NCI-H524 treated with DMSO at 0.1 percent for 48 hours (cell line): ENCODE results near the gene CSRP3.

Source experiments
- DNase-seq: peaks from one replicate; lab custom pipeline; 2025; lab: John Stamatoyannopoulos, UW

Gene CSRP3

GRCh38 chr11:19201737-19202605, at the start of gene CSRP3:
CSRP3 (minus strand) TSS chr11:19201983; CDS start chr11:19192448, 9,535 bp downstream.
- no peak for DNase-seq

DNA sequence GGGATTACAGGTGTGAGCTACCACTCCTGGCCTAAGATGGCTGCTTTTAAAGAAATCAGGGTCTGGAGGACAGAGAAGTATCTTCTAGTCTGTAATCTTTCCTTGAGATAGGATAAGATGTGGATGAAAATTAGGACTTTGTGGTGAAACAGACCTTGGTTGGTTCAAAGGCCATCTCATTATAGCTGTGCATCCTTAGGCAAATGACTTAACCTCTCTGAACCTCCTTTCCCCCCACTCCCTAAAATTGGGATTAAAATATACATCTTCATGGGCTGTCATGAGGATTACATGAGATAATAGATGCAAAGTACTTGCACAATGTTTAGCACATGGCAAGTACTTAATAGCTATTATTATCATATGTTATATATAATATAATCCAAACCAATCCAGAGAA, 49.8 kb upstream of the CSRP3 start:
- DNase-seq = no peak

DNA sequence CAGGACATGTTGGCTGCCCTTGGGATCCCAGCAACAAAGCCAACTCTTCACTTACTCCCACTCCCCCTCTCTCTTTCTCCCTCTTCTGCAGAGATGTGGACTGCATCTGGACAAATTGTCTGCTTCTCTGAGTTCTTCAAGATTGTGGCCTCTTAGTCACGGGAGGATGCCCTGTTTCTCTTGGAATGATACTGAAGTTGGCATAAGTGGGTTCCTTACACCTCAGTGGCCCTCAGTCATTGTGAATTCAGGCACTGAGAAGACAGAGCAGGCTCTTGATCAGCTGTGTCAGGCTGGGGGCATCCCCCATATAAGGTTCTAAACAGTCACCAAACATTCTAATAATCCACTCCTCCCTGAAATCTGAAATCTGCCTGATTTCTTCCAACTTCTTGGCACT, 45.0 kb upstream of the CSRP3 start:
- DNase-seq = no peak

DNA sequence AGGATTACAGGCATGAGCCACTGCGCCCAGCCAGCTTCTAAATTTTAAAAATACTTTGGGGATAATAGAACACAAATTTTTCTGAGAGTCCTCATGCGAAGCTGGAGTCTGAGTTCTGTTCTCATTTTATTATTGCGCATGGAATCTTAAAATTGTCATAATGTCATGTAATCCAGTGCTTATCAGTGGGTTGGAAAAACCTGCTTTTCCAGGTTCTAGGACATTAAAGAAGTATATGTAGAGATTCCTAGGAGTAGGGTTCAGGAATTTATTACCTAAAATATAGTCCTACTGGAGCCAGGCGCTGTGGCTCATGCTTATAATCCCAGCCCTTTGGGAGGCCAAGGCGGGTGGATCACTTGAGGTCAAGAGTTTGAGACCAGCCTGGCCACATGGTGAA, 43.6 kb upstream of the CSRP3 start:
- DNase-seq = no peak

- DNase-seq = no peak
Observed at GRCh38 chr11:19244621-19245020, 42.8 kb upstream of the CSRP3 start.

DNA sequence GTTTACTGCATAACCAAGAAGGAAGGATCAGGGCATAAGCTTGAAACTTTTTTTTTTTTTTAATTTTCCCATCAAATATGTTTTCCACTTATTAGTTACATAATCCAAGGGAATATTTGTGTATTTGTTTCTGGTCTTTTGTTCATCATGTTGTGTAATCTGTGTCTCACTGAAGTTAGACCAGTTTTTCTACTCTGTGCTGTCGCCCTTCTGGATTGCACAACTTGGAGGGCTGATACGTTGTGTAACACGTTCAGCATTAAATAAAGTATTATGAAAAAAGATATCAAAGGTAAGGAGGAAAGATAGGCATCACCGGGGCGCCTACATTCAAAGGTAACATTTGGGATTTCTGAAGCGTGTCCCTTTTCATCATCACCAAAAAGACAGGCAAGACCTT, 42.3 kb upstream of the CSRP3 start:
- DNase-seq = no peak

DNA sequence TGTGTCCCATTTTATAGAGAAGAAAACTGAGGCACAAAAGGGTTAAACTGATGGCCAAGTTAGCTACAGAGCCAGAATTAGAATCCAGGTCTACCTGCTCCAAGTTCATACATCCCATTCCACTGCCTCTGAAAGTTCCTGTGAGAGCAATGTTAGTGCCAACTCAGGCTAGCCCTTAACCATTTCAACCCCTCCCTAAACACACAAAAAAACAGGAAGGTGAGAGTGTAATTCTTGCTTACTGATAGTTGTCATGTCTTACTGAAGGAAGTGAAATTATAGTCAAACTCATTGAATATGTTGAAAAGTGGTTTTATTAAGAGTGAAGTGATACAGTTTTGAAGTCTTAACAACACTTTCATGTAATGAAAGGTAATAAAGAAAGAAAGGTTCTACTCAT, 41.8 kb upstream of the CSRP3 start:
- DNase-seq = no peak

GRCh38 chr11:19243143-19243542, 41.4 kb upstream of the CSRP3 start:
- no peak for DNase-seq

DNA sequence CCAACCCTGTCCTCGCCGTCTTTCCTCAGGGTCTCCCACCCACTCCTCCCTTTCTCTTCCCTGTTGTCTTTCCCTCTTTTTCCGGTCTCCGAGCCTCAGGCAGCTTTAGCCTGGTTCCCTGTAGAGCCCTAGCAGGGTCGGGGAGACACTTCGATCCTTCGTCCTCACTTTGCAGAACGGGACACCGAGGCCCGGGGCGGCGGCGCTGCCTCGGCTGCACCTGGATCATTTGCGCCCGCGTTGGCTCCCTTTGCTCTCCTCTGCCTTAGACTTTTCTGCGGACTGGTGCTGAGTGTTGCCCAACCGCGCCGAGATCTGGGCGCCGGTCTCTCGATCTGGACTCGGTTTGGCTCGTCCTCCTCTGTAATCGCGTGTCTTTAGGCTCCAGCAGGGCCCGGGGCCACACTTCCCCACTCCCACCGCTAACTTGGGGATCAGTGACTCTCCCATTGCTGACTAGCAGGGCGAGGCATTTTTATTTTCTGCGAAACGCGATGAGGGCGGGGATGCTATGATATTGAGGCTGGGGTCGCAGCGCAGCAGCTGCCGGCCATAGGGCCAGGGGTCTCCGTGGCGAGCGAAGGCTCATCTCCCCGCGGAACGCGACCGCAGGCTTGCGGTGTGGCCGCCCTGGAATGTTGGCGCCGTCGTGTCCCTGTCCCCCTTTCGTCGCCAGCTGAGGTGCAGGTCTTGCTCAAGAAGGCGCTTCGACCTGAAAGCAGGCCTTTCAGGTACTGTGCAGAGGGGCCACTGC, 40.6 kb upstream of the CSRP3 start:
- DNase-seq = no peak

DNA sequence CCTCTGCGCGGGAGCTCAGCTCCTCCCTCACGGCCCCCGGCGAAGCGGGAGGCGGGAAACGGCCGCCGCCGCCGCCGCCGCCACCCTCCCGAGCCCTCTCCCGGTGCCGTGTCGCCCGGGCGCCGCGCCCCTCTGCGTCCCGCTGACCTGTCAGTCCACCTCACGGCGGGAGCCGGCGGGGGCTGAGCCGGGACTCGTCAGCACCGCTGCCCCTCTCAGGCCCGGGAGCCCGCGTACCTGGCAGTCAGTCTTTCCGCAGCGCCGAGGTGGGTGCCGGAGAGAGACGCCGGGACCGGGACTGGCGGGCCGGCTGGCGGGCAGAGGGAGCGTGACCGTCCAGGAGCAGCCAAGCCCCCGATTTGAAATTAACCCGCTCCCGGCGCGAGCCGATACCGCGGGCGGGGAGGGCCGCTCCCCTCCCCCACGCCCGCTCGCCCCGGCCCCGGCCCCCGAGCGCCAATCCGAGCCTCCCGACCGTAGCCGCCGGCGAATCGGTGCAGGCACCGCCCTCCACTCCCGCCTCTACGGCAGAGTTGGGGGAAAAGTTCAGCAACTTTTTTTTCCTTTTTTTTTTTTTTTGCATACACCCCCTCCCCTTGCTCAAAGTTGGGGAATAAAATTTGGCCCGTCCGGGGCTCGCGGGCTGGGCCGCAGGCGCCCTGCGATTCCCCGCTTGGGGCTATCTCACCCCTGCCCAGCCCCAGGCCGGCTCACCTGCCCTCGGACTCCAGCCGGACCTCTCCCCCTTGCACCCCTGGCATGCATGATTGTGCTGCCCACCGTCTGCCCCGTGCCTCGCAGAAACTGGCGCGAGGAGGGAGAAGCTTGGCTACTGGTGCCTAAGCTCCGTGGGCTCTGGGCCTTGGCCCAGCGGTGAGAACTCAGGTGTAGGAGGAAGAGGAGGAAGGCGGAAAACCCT, 39.7 kb upstream of the CSRP3 start:
- no peak for DNase-seq

DNA sequence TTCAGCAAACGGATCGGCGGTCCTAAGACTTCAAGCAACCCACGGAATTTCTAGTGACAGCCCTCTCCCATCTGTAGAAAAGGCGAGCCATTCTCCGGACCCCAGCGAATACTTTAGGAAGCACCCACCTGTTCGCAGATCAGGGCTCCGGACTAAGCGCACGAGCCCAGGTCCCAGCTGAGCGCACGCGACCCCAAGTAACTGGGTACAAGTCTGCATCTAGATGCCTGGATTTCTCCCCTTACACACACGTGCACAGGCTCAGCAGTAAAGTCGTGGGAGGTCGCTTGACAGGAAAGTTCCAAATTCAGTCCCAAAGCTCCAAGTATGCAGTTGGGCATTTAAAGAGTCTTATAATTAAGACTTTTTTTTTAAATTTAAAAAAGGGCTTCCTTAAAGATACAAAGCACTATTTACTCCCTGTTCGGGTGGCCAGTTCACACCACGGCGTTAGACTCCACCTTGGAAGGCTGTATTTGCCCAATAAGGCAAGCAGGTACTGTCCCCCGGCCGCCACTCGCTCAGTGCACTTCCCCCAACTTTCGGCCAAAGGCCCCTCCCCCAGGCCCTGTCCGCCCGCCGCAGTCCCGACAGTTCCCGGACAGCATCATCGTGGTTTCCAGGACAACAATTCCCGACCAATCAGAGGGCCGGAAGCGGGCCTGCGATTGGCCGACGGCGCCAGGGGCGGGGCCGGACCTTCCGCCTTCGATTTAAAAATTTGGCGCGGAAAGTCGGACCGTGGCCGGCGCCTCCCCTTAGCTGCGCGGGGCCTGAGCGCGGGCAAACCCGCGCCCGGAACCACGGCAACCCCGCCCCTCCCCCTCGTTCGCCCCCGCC, 38.9 kb upstream of the CSRP3 start, which contains the start of gene E2F8:
TSS of gene E2F8 (minus strand) at position 526 of the 840 bp plus-strand sequence. CDS start 824 bp downstream, outside the sequence.
- peak; percentile 68 for DNase-seq

- no peak for DNase-seq
Observed at GRCh38 chr11:19239039-19239438, 37.3 kb upstream of the CSRP3 start.

DNA sequence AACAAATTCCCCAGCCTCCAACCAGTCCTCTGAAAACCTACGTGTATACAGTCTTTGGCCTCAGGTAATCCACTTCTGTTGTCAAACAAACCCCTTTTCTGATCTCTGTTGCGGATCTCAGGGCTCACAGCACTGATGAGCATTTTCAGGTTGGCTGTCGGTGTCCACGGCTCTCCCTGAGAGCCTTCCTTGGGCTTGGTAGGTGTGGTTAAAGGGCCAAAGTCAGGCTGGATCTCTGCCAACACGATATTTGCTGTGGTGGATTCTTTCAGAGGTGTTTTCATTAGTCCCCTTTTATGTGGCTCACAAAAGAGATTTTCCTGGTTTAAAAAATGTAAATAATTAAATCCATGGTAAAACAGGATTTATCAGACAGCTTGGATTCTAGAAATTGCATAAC, 36.0 kb upstream of the CSRP3 start:
- no peak for DNase-seq

DNA sequence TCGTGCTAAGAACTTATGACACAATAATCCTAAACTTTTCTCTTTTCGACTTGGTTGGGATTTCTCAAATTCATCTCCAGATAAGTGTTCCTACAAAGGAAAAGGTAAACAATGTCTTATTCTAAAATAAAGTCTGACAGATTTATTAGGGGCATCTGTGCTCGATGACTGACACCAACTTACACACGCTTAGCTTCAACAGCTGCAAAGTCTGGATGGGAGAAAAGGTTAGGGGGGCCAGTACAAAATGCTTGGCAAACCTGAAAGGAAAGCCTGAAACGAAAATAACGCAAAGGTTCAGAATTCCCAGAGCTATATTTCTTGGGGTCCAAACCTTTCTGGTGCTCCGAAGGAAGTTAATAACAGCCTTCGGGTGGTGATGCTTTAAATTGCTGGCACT, 35.6 kb upstream of the CSRP3 start:
- no peak for DNase-seq

- DNase-seq = no peak
Observed at GRCh38 chr11:19234231-19234817, 32.5 kb upstream of the CSRP3 start.

- DNase-seq = no peak
Observed at GRCh38 chr11:19232910-19233503, 31.2 kb upstream of the CSRP3 start.

- no peak for DNase-seq
Observed at GRCh38 chr11:19229671-19230070, 27.9 kb upstream of the CSRP3 start.

GRCh38 chr11:19228968-19229367, 27.2 kb upstream of the CSRP3 start:
- DNase-seq = no peak

DNA sequence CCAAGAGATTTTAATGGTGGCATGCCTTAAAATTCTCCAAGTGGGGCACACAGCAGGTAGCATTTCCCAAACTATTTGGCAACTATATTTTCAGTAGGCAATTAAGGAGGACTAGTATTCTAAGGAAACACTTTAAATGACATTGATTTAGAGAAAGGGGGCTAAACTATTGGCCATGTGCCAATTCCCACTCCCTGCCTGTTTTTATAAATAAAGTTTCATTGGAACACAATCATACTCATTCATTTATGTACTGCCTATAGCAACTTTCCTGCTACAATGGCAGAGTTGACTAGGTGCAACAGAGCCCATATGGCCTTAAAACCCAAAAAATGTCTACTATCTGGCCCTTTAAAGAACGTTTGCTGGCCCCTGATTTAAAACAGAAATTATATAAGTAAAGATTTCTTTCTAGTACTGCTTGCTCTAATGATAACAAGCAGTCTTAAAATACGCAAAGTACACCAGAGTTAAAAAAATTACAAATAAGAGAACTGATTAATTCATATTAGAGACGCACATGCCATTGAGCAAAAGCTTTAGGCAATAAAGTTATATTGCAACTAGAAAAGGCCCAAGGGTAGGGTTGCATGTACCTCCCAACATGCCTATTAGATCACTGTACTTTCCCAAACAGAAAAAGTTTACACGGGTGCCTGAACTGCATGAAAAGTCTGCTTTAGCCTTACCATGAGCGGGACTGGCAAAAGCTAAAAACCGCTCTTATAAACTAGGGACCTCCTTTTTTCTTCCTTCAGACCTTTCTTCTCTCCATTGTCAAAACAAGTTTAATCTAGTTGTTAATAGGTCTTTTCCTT, 24.8 kb upstream of the CSRP3 start:
- DNase-seq = no peak

GRCh38 chr11:19225581-19225980, 23.8 kb upstream of the CSRP3 start:
- DNase-seq = no peak
